Liver (tissue), 9 donors: ENCODE measurements around the gene CGRRF1. TPM values are rescaled to one million over a fixed set of nuclear protein-coding genes. Genes with fewer than 3 reads are reported as not detected.

ENCODE experiments used
- DNase-seq: peaks from one replicate; pipeline ENCODE4 v3.0.0-alpha.2; 2017; ENCODE audit warnings: low spot score
- H3K27ac ChIP-seq, 2 donors: one replicate each; pipeline ENCODE4 v1.7.0; 2013; ENCODE audit warnings: inconsistent platforms in 2 of 2, low read length in 2 of 2, control low read depth in 1 of 2, low read depth in 1 of 2, mild to moderate bottlenecking in 1 of 2
- H3K27me3 ChIP-seq, 4 donors: one replicate each; pipeline versions ENCODE4 v1.6.1 to v1.7.0; 2013; ENCODE audit warnings: low read length in 3 of 4, inconsistent platforms in 1 of 4, mild to moderate bottlenecking in 1 of 4, moderate library complexity in 1 of 4; ENCODE audit not compliant: control insufficient read depth in 4 of 4, insufficient read depth in 4 of 4
- H3K36me3 ChIP-seq, 4 donors: one replicate each; pipeline versions ENCODE4 v1.6.1 to v1.7.0; 2013; ENCODE audit warnings: low read length in 3 of 4, mild to moderate bottlenecking in 3 of 4, low read depth in 1 of 4, moderate library complexity in 1 of 4; ENCODE audit not compliant: control insufficient read depth in 4 of 4, insufficient read depth in 3 of 4
- H3K4me1 ChIP-seq, 4 donors: one replicate each; pipeline versions ENCODE4 v1.6.1 to v1.7.0; 2013; ENCODE audit warnings: low read length in 3 of 4, mild to moderate bottlenecking in 3 of 4, moderate library complexity in 1 of 4; ENCODE audit not compliant: control insufficient read depth in 4 of 4, insufficient read depth in 4 of 4
- H3K4me3 ChIP-seq, 3 donors: one replicate each; pipeline versions ENCODE4 v1.6.1 to v1.7.0; 2013; ENCODE audit warnings: low read length in 3 of 3, control low read depth in 1 of 3, low read depth in 1 of 3, mild to moderate bottlenecking in 1 of 3
- H3K9ac ChIP-seq, 2 donors: one replicate each; pipeline ENCODE4 v1.7.0; 2013; ENCODE audit warnings: low read length in 2 of 2, mild to moderate bottlenecking in 2 of 2, moderate library complexity in 2 of 2, control low read depth in 1 of 2, low read depth in 1 of 2
- H3K9me3 ChIP-seq, 4 donors: one replicate each; pipeline versions ENCODE4 v1.6.1 to v1.7.0; 2013; ENCODE audit warnings: low read length in 3 of 4; ENCODE audit not compliant: control insufficient read depth in 4 of 4
- ATF3 ChIP-seq: IDR thresholded peaks from 2 replicates; pipeline ENCODE4 v1.6.1; 2016; ENCODE audit warnings: antibody characterized with exemption
- CTCF ChIP-seq: fragments of 150-350 bp; IDR thresholded peaks from 2 replicates; pipeline ENCODE4 v1.5.1; 2017; ENCODE audit warnings: improper control_type of control experiment, low read depth, low read length; ENCODE audit not compliant: missing input control
- EGR1 ChIP-seq, 2 donors: IDR thresholded peaks; 2 replicates each; pipeline ENCODE4 v1.6.1; 2016 to 2018; ENCODE audit warnings: antibody characterized with exemption in 2 of 2, low read depth in 2 of 2
- FOXA1 ChIP-seq: IDR thresholded peaks from 2 replicates; pipeline ENCODE4 v1.6.1; 2016; ENCODE audit warnings: antibody characterized with exemption
- FOXA2 ChIP-seq: IDR thresholded peaks from 2 replicates; pipeline ENCODE4 v1.6.1; 2016; ENCODE audit warnings: antibody characterized with exemption
- GABPA ChIP-seq, 2 donors: IDR thresholded peaks in 1 of 2; conservative IDR thresholded peaks in 1 of 2; 2 replicates each; pipeline ENCODE4 v1.6.1; 2016; ENCODE audit warnings: antibody characterized with exemption in 2 of 2, mild to moderate bottlenecking in 1 of 2, moderate library complexity in 1 of 2
- HNF4A ChIP-seq, 2 donors: conservative IDR thresholded peaks; 2 replicates each; pipeline ENCODE4 v1.6.1; 2016; ENCODE audit warnings: antibody characterized with exemption in 2 of 2, mild to moderate bottlenecking in 2 of 2
- HNF4G ChIP-seq: IDR thresholded peaks from 2 replicates; pipeline ENCODE4 v1.6.1; 2016; ENCODE audit warnings: antibody characterized with exemption
- JUND ChIP-seq, 2 donors: IDR thresholded peaks; 2 replicates each; pipeline ENCODE4 v1.6.1; 2016; ENCODE audit warnings: antibody characterized with exemption in 2 of 2
- MAX ChIP-seq: IDR thresholded peaks from 2 replicates; pipeline ENCODE4 v1.6.1; 2016; ENCODE audit warnings: antibody characterized with exemption
- NR2F2 ChIP-seq: IDR thresholded peaks from 2 replicates; pipeline ENCODE4 v1.6.1; 2016; ENCODE audit warnings: antibody characterized with exemption
- RAD21 ChIP-seq, 2 donors: IDR thresholded peaks; 2 replicates each; pipeline ENCODE4 v1.6.1; 2016; ENCODE audit warnings: antibody characterized with exemption in 2 of 2, mild to moderate bottlenecking in 2 of 2
- REST ChIP-seq: IDR thresholded peaks from 2 replicates; pipeline ENCODE4 v1.6.1; 2016; ENCODE audit warnings: antibody characterized with exemption, mild to moderate bottlenecking
- RXRA ChIP-seq, 2 donors: IDR thresholded peaks; 2 replicates each; pipeline ENCODE4 v1.6.1; 2017 to 2018; ENCODE audit warnings: antibody characterized with exemption in 2 of 2, mild to moderate bottlenecking in 1 of 2
- SP1 ChIP-seq: IDR thresholded peaks from 2 replicates; pipeline ENCODE4 v1.6.1; 2018; ENCODE audit warnings: antibody characterized with exemption, mild to moderate bottlenecking
- TAF1 ChIP-seq: conservative IDR thresholded peaks from 2 replicates; pipeline ENCODE4 v1.6.1; 2016; ENCODE audit warnings: antibody characterized with exemption, mild to moderate bottlenecking
- YY1 ChIP-seq: IDR thresholded peaks from 2 replicates; pipeline ENCODE4 v1.6.1; 2016; ENCODE audit warnings: antibody characterized with exemption, mild to moderate bottlenecking
- ZBTB33 ChIP-seq: IDR thresholded peaks from 2 replicates; pipeline ENCODE4 v1.6.1; 2016; ENCODE audit warnings: antibody characterized with exemption
- WGBS: extraction: QIAGEN DNeasy Blood & Tissue Kit; methylation state at CpG from one replicate; pipeline ENCODE4 v1.1.7; 2013; 5-methylcytosine and 5-hydroxymethylcytosine counted together
- polyA plus RNA-seq, 2 donors: library from polyadenylated mRNA; stranded (reverse) in 1 of 2; unstranded in 1 of 2; fragments of 200-250 nt in 1 of 2; fragments of >200 nt in 1 of 2; fragmentation: Nextera tagmentation in 1 of 2; extraction: Ambion mirVana in 1 of 2; gene quantifications; one replicate each; pipeline versions ENCODE4 v1.2.1 to v1.2.3, GENCODE V29; 2013 to 2015
- total RNA-seq, 2 donors: library from RNA; depleted of rRNA; stranded (reverse); fragments of >200 nt; gene quantifications; one replicate each; pipeline ENCODE4 v1.2.3, GENCODE V29; 2014
- donor health status: healthy.
- donor health status: healthy.
- donor health status: healthy.
- donor health status: healthy.
- donor health status: healthy.

The CGRRF1 gene
- total and polyA plus RNA-seq, 4 donors, result 4.6 to 11.2 (median 5.0) TPM

GRCh38 chr14:54577977-54578376 lies 68.3 kb downstream of the CGRRF1 start:
- Histone ChIP-seq H3K4me1 (no peaks in the 10 kb centered on the region), H3K27me3 (no peaks in the 10 kb centered on the region), H3K36me3 (no peaks in the 10 kb centered on the region), H3K9ac (no peak overlapping the region), H3K4me3 (no peak overlapping the region), H3K9me3 (no peaks in the 10 kb centered on the region), H3K27ac (no peak overlapping the region)
- no peak for DNase-seq
- 80% methylated on average over 3 of the region's 3 CpGs for WGBS
- TF ChIP-seq CTCF (no peak), ATF3 (no peak), TAF1 (no peak), EGR1 (IDR thresholded peaks at IDR 0.05; ENCODE audit: low read depth in 2 of 2) (no peak), FOXA1 (no peak), GABPA (IDR thresholded peaks at IDR 0.05 in 1 of 2, conservative IDR thresholded peaks at IDR 0.05 in 1 of 2) (no peak), FOXA2 (no peak), SP1 (no peak), JUND (IDR thresholded peaks at IDR 0.05) (no peak), ZBTB33 (no peak), YY1 (no peak), MAX (no peak), HNF4G (no peak), RXRA (IDR thresholded peaks at IDR 0.05) (no peak), RAD21 (IDR thresholded peaks at IDR 0.05) (no peak)

- H3K36me3 ChIP-seq, result no peaks in the 10 kb centered on the region
- H3K4me3 ChIP-seq, result no peak overlapping the region
- no peak for DNase-seq
- no peaks in the 10 kb centered on the region for H3K9me3 ChIP-seq
- 32% methylated on average over 1 of the region's 1 CpG for WGBS
- no peak for TF ChIP-seq MAX
- TF ChIP-seq HNF4A (conservative IDR thresholded peaks at IDR 0.05), result no peak
- no peak for TF ChIP-seq FOXA2
- no peak for TF ChIP-seq YY1
- no peak for TF ChIP-seq CTCF
- no peak for TF ChIP-seq ATF3
- no peak for TF ChIP-seq FOXA1
- no peak for TF ChIP-seq EGR1 (IDR thresholded peaks at IDR 0.05; ENCODE audit: low read depth in 2 of 2)
- TF ChIP-seq RXRA (IDR thresholded peaks at IDR 0.05), result no peak
- TF ChIP-seq TAF1, result no peak
- TF ChIP-seq ZBTB33, result no peak
- no peak for TF ChIP-seq GABPA (IDR thresholded peaks at IDR 0.05 in 1 of 2, conservative IDR thresholded peaks at IDR 0.05 in 1 of 2)
- TF ChIP-seq NR2F2, result no peak
- no peak for TF ChIP-seq REST
- no peak for TF ChIP-seq RAD21 (IDR thresholded peaks at IDR 0.05)
- TF ChIP-seq SP1, result no peak
- TF ChIP-seq HNF4G, result no peak
- no peak overlapping the region for H3K27ac ChIP-seq
- H3K9ac ChIP-seq, result no peak overlapping the region
- H3K27me3 ChIP-seq, result no peaks in the 10 kb centered on the region
- H3K4me1 ChIP-seq, result no peaks in the 10 kb centered on the region
Measured at GRCh38 chr14:54579621-54580020, 69.9 kb downstream of the CGRRF1 start.
